Glomerular endothelial cell (primary cell): ENCODE measurements around the gene ACTA2. TPM values are rescaled to one million over a fixed set of nuclear protein-coding genes. Genes with fewer than 3 reads are reported as not detected.

ENCODE experiments used
- DNase-seq: peaks from one replicate; pipeline ENCODE4 v3.0.0-alpha.2; 2011; ENCODE audit warnings: low read depth, low spot score; ENCODE audit errors: extremely low read depth
- total RNA-seq: library from RNA; depleted of rRNA; stranded (reverse); fragments of >200 nt; gene quantifications from 2 replicates; pipeline ENCODE4 v1.2.3, GENCODE V29; 2015

The ACTA2 gene
- total RNA-seq, 1 donor from 2014 or later: 62.1 TPM

- DNase-seq: no peak
Measured at GRCh38 chr10:88982366-88982765, 29.8 kb upstream of the ACTA2 start.

GRCh38 chr10:88981435-88981834 lies 28.9 kb upstream of the ACTA2 start:
- no peak for DNase-seq

DNA sequence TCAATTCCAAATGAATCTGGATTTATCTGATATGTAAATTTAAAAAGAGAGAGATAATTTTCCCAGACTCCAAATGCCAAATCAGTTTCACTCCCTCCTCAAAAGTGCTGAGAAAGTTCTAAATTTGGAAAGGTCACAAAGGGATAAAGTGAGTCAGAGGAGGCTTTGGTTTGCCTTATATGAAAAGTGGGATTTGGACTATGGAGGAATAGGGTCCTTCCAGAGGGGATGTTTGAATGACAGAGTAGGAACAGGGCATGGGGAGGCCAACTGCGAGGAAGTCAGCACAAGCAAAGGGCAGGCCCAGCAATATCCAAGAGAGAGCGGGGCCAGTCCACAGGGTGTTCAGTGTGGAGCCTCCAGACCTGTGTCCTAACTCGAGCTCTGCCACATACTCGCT lies 28.2 kb upstream of the ACTA2 start:
- DNase-seq: no peak

- no peak for DNase-seq
Measured at GRCh38 chr10:88980247-88980646, 27.7 kb upstream of the ACTA2 start.

- no peak for DNase-seq
Measured at GRCh38 chr10:88979603-88980002, 27.0 kb upstream of the ACTA2 start.

DNA sequence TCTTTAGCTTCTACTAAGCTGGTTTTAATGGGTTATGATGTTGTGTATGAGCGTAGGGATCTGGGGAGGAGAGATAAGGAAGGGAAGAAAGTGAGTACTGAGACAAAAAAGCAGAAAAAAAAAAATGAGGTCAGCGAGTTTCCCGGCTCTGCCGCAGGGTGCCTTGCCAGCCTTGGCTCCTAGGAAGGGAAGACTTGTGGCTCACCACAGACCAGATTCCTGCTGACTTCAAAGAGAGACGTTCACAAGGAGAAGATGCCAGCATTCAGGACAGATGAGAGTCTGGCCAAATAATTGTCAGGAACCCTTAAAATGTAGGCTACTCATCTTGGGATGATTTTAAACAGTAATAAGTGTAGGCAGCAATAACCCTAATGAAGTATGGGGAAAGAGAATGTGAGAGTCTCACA lies 26.6 kb upstream of the ACTA2 start:
- DNase-seq: no peak

GRCh38 chr10:88978463-88978862 lies 25.9 kb upstream of the ACTA2 start:
- DNase-seq: no peak

- DNase-seq: no peak
Measured at GRCh38 chr10:88975377-88975720, 22.8 kb upstream of the ACTA2 start.

- DNase-seq: no peak
Measured at GRCh38 chr10:88974446-88975376, 22.1 kb upstream of the ACTA2 start.

GRCh38 chr10:88974012-88974411 lies 21.4 kb upstream of the ACTA2 start:
- no peak for DNase-seq

GRCh38 chr10:88971221-88972061 lies 18.9 kb upstream of the ACTA2 start:
- DNase-seq: no peak

GRCh38 chr10:88968391-88968790 lies 15.8 kb upstream of the ACTA2 start:
- no peak for DNase-seq

GRCh38 chr10:88966797-88967196 lies 14.2 kb upstream of the ACTA2 start:
- no peak for DNase-seq

GRCh38 chr10:88964869-88965415 lies 12.4 kb upstream of the ACTA2 start:
- DNase-seq: no peak

DNA sequence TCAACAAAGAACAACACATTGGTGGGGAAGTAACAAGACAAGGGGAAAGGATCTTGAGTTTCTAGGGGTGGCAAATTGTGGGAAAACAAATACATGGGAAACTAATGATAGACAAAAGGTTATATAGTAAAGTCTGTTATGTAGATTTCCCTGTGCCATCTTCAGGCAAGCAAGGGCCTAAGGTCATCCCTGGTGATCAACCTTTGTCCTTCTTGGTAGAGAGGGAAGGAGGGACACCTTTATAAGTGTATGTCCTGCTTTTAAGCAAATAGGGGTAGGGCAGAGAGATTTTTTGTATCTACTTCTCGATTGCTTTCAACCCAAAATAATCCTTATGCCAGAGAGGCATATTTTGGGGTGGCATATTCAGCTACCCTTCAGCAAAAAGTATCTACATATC lies 11.8 kb upstream of the ACTA2 start:
- DNase-seq: no peak

- no peak for DNase-seq
Measured at GRCh38 chr10:88963318-88963717, 10.7 kb upstream of the ACTA2 start.

DNA sequence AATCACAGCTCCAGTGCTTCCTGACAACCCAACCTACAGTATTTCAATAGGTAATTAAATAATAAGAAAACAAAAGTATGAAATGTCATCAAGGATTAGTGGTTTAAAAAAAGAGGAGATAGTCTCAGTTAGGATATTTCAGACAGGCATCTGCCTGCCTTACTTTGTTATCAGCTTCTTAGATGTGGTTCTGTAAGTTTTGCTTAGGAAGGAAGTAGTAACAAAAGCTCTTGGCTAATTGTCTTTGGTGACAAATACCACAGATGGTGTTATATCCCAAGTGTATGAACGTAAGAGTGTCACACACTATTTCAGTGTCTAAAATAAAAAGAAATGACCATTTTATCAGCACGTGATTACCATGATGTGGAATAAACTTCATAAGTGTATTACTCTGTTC lies 9.8 kb upstream of the ACTA2 start:
- no peak for DNase-seq

- no peak for DNase-seq
Measured at GRCh38 chr10:88961266-88961665, 8.7 kb upstream of the ACTA2 start.

GRCh38 chr10:88960802-88961201 lies 8.2 kb upstream of the ACTA2 start:
- DNase-seq: no peak

- no peak for DNase-seq
Measured at GRCh38 chr10:88958721-88959120, 6.1 kb upstream of the ACTA2 start.

DNA sequence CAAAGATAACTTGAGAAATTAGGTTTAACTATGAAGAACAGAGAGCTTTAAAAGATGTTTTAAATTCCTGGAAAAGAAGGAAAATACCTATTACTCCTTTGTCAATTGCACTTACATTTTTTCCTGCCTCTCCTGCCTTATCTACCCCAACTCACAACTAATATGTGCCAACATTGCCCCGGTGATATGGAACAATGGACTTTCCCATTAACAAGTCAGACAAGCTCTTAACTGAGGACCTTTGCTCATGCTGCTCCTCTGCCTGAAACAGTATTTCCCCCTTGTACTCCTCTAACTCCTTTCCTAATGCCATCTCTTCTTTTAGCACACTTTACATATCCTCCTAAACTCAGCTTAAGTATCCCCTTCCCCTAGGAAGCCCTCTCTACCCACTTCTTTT lies 4.8 kb upstream of the ACTA2 start:
- DNase-seq: no peak
